PC-3 (cell line): ENCODE results near the gene USP20.

ENCODE experiments used
- CTCF ChIP-seq: fragments of 300-600 bp; sonication (generic); conservative IDR thresholded peaks from 2 replicates; pipeline ENCODE4 v1.5.1; 2017; ENCODE audit warnings: antibody characterized with exemption, low read depth, mild to moderate bottlenecking, low read length
- EZH2 ChIP-seq: fragments of 300-600 bp; sonication (generic); IDR thresholded peaks from one replicate; pipeline ENCODE4 v1.6.1; 2017; ENCODE audit warnings: antibody characterized with exemption, mild to moderate bottlenecking, low read length; ENCODE audit not compliant: unreplicated experiment
- EZH2phosphoT487 ChIP-seq: fragments of 300-600 bp; sonication (generic); IDR thresholded peaks from 2 replicates; pipeline ENCODE4 v1.6.1; 2018; ENCODE audit warnings: mild to moderate bottlenecking, antibody characterized with exemption, low read length, borderline replicate concordance

- no peak for TF ChIP-seq CTCF
- TF ChIP-seq EZH2phosphoT487: no peak
- no peak for TF ChIP-seq EZH2
Observed at GRCh38 chr9:129864991-129865647, 29.9 kb downstream of the USP20 start.
